Karpas-422 (cell line): ENCODE data around the gene GATC. TPM values are rescaled to one million over a fixed set of nuclear protein-coding genes. Genes with fewer than 3 reads are reported as not detected.

Source experiments
- DNase-seq: peaks from one replicate; pipeline ENCODE4 v3.0.0-alpha.2; 2015
- H2AFZ ChIP-seq: fragments of 200-600 bp; sonication (generic); 2 replicates; pipeline ENCODE4 v1.6.1; 2014; ENCODE audit warnings: antibody characterized with exemption, low read length, mixed read lengths
- H3K27ac ChIP-seq: fragments of 200-600 bp; sonication (generic); 2 replicates; pipeline ENCODE4 v1.5.1; 2014; ENCODE audit warnings: mild to moderate bottlenecking, low read length, moderate library complexity
- H3K27me3 ChIP-seq: fragments of 200-600 bp; sonication (generic); 2 replicates; pipeline ENCODE4 v1.6.1; 2014; ENCODE audit warnings: low read length, mixed read lengths
- H3K36me3 ChIP-seq: fragments of 200-600 bp; sonication (generic); 2 replicates; pipeline ENCODE4 v1.6.1; 2014; ENCODE audit warnings: low read length, mixed read lengths; ENCODE audit not compliant: insufficient read depth
- H3K4me1 ChIP-seq: fragments of 200-600 bp; sonication (generic); 2 replicates; pipeline ENCODE4 v1.6.1; 2014; ENCODE audit warnings: mild to moderate bottlenecking, low read length, mixed read lengths
- H3K4me2 ChIP-seq: fragments of 200-600 bp; sonication (generic); 2 replicates; pipeline ENCODE4 v1.6.1; 2014; ENCODE audit warnings: low read length, low read depth, mild to moderate bottlenecking; ENCODE audit not compliant: poor library complexity, severe bottlenecking
- H3K4me3 ChIP-seq: fragments of 200-600 bp; sonication (generic); 2 replicates; pipeline ENCODE4 v1.5.1; 2014; ENCODE audit warnings: mild to moderate bottlenecking, antibody characterized with exemption, low read length, mixed read lengths
- H3K79me2 ChIP-seq: fragments of 200-600 bp; sonication (generic); 2 replicates; pipeline ENCODE4 v1.6.1; 2014; ENCODE audit warnings: mild to moderate bottlenecking, low read length, mixed read lengths
- H3K9ac ChIP-seq: fragments of 200-600 bp; sonication (generic); 2 replicates; pipeline ENCODE4 v1.6.0; 2014; ENCODE audit warnings: low read length
- H3K9me2 ChIP-seq: fragments of 200-600 bp; sonication (generic), shearing (Covaris generic); replicated peaks from 2 replicates; pipeline ENCODE4 v1.6.0; 2014; ENCODE audit warnings: mild to moderate bottlenecking, low read length, moderate library complexity; ENCODE audit not compliant: insufficient read depth
- H3K9me3 ChIP-seq: fragments of 300-700, 200-600 bp; sonication (generic); 2 replicates; pipeline ENCODE4 v1.6.1; 2014; ENCODE audit warnings: low read length, mixed read lengths
- H4K20me1 ChIP-seq: fragments of 200-600 bp; sonication (generic); 2 replicates; pipeline ENCODE4 v1.6.1; 2014; ENCODE audit warnings: mild to moderate bottlenecking, antibody characterized with exemption, low read length, low read depth; ENCODE audit not compliant: insufficient read depth
- total RNA-seq: library from RNA; depleted of rRNA; stranded (reverse); fragments of >200 nt; shearing (Covaris generic); gene quantifications from 2 replicates; pipeline ENCODE4 v1.2.3, GENCODE V29; 2014; ENCODE audit warnings: low replicate concordance

GATC gene
- total RNA-seq, 1 experiment from 2014 or later = 21.9 TPM

DNA sequence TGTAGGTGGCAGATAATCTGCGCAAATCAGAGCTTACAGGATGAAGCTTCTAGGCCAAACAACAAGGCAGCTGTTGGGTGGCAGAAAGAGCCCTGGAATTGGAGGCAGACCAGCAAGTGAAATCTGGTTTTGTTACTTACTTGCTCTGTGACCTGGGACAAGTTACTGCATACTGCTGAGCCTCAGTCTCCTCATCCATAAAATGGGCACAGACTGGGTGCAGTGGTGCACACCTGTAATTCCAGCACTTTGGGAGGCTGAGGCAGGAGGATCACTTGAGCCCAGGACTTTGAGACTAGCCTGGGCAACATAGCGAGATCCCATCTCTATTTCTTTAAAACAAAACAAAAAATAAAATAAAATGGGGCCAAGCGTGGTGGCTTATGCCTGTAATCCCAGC is 39.7 kb upstream of the GATC start:
- Histone ChIP-seq H4K20me1 (no peaks in the 10 kb centered on the region), H3K4me2 (no peak overlapping the region), H3K9ac (no peak overlapping the region), H3K4me3 (no peak overlapping the region), H3K27me3 (no peaks in the 10 kb centered on the region), H3K79me2 (no peaks in the 10 kb centered on the region), H3K9me3 (no peaks in the 10 kb centered on the region), H3K27ac (no peak overlapping the region), H2AFZ (no peak overlapping the region), H3K9me2 (no peaks in the 10 kb centered on the region), H3K4me1 (no peaks in the 10 kb centered on the region), H3K36me3 (no peaks in the 10 kb centered on the region)
- no peak for DNase-seq

DNA sequence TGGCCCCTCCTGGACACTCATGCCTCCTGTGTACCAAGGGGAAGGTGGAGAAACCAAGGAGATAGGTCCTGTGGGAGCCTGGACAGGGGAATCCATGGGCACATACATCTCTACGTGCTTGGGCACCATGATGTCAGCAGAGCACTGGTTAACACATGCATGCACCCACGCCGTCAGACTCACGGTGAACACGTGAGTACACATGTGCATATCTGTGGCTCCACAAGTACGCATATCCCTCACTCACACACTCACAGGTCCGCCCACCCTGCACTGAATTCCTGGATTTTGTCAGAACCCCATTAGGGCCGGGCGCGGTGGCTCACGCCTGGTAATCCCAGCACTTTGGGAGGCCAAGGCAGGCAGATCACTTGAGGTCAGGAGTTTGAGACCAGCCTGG is 37.5 kb upstream of the GATC start:
- Histone ChIP-seq H3K9ac (no peak overlapping the region), H3K9me2 (no peaks in the 10 kb centered on the region), H3K4me3 (no peak overlapping the region), H3K27me3 (no peaks in the 10 kb centered on the region), H3K79me2 (no peaks in the 10 kb centered on the region), H2AFZ (no peak overlapping the region), H3K4me1 (peaks cover 5% of the 10 kb centered on the region), H3K27ac (no peak overlapping the region), H3K36me3 (no peaks in the 10 kb centered on the region), H3K4me2 (no peak overlapping the region), H4K20me1 (no peaks in the 10 kb centered on the region), H3K9me3 (no peaks in the 10 kb centered on the region)
- no peak for DNase-seq

DNA sequence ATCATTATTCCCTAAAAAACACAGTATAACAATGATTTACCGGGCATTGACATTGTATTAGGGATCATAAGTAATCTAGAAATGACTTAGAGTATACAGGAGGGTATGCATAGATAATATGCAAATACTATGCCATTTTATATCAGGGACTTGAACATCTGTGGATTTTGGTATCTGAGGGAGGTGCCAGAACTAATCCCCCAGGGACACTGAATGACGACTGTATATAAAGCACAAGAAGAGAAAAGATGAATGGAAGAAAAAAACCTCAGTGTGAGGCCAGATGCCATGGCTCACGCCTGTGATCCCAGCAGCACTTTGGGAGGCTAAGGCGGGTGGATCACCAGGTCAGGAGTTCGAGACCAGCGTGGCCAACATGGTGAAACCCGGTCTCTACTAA is 33.8 kb upstream of the GATC start:
- Histone ChIP-seq H3K27ac (no peak overlapping the region), H3K9ac (no peak overlapping the region), H2AFZ (no peak overlapping the region), H3K9me2 (no peaks in the 10 kb centered on the region), H3K27me3 (no peaks in the 10 kb centered on the region), H3K79me2 (no peaks in the 10 kb centered on the region), H3K4me1 (peaks cover 5% of the 10 kb centered on the region), H4K20me1 (no peaks in the 10 kb centered on the region), H3K4me3 (no peak overlapping the region), H3K9me3 (no peaks in the 10 kb centered on the region), H3K36me3 (no peaks in the 10 kb centered on the region), H3K4me2 (no peak overlapping the region)
- DNase-seq = peak; percentile 60

DNA sequence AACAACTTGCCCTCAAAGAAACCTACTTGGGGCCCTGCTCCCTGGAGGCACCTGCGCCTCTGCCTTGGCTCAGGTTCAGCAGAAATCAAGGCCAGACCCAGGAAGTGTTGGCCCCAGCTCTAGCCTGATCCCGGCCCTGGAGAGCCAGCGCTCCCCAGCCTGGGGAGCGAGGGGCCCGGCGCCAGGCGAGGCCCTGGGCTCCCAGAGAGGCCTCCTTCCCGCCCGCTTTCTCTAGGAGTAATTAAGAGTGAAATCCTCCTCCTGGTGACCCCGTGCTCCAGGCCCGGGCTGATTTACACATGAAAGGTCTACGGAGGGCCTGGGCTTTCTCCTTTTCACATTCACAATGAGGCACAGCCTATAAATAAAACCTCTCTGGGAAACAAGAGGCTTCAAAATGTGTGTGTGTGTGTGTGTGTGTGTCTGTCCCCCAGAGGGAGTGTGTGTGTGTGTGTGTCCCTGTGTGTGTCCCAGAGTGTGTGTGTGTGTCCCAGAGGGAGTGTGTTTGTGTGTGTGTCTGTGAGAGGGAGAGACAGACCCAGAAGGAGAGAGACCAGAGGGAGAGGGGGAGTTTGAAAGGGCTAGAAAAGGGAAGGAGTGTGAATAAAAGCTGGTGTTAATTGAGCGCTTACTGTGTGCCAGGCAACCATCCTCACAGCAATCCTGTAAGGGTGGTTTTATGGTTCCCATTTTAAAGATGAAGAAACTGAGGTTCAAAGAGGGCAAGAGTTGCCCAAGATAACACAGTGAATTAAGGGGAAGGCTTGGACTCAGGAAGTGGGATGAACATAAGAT is 32.1 kb upstream of the GATC start:
- Histone ChIP-seq H2AFZ (no peak overlapping the region), H3K4me2 (no peak overlapping the region), H3K9me2 (no peaks in the 10 kb centered on the region)

DNA sequence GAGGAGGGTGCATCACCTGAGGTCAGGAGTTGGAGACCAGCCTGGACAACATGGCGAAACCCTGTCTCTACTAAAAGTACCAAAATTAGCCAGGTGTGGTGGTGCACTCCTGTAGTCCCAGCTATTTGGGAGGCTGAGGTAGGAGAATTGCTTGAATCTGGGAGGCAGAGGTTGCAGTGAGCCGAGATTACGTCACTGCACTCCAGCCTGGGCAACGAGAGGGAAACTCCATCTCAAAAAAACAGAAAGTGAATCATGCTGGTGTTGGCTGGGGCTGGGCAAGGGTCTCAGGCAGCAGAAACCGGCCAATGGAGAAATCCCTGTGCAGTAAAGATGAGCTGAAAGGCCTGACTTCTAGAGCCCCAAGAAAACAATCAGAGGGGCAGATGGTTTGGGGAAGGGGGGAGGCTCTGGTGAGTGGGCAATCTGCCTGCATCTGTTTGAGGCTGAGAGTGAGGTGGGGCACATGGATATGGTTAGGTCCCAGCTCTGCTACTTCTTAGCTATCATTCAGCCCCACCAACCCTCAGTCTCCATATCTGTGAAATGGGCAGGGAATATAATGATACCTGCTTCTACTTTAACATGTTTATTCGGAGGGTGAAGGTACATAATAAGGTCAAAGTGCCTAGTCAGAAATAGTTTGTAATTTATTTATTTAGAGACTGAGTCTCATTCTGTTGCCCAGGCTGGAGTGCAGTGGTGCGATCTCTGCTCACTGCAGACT is 29.6 kb upstream of the GATC start:
- no peaks in the 10 kb centered on the region for H4K20me1 ChIP-seq
- H3K27ac ChIP-seq = no peak overlapping the region

More for the DNA sequence above, 32.1 kb upstream of the GATC start:
- Histone ChIP-seq H3K79me2 (no peaks in the 10 kb centered on the region), H3K9ac (no peak overlapping the region), H3K36me3 (no peaks in the 10 kb centered on the region), H3K27ac (no peak overlapping the region), H4K20me1 (no peaks in the 10 kb centered on the region), H3K9me3 (no peaks in the 10 kb centered on the region), H3K27me3 (no peaks in the 10 kb centered on the region), H3K4me1 (peaks cover 5% of the 10 kb centered on the region), H3K4me3 (no peak overlapping the region)
- DNase-seq = no peak

DNA sequence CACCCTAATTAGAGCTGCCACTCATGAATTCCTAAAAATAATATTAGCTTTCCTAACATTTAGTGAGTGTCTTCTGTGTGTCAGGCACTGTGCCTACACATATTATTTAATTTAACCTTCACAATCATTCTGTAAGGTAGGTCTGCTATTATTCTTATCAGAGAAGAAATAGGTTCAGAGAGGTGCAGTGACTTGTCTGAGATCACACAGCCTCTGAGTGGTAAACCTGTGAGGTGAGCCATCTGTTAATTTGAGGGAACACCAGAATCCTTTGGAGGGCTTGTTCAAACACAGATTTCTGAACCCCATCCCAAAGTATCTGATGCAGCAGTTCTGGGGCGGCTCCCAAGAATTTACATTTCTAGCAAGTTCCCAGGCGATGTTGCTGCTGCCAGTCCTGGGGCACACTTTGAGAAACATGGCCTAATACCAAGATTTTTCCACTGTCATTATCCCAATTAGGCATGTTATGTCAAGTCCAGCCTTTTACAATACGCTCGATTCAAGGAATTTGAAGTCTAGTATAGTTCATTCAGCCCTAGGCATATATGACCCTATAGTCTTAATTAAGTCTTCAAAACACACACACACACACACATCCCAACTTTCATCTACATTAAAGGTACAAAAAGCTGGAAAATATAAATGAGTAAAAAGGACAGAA is 28.2 kb upstream of the GATC start:
- no peaks in the 10 kb centered on the region for H3K27me3 ChIP-seq
- DNase-seq = no peak
- no peak overlapping the region for H3K4me2 ChIP-seq
- H3K9me3 ChIP-seq = no peaks in the 10 kb centered on the region
- H3K27ac ChIP-seq = no peak overlapping the region
- no peak overlapping the region for H2AFZ ChIP-seq
- H4K20me1 ChIP-seq = no peaks in the 10 kb centered on the region
- no peaks in the 10 kb centered on the region for H3K9me2 ChIP-seq
- H3K4me3 ChIP-seq = no peak overlapping the region
- no peaks in the 10 kb centered on the region for H3K4me1 ChIP-seq
- no peaks in the 10 kb centered on the region for H3K79me2 ChIP-seq
- H3K9ac ChIP-seq = no peak overlapping the region
- no peaks in the 10 kb centered on the region for H3K36me3 ChIP-seq

More for the DNA sequence above, 29.6 kb upstream of the GATC start:
- H3K4me2 ChIP-seq = no peak overlapping the region
- no peaks in the 10 kb centered on the region for H3K36me3 ChIP-seq
- peaks cover 5% of the 10 kb centered on the region for H3K4me1 ChIP-seq
- H3K9me3 ChIP-seq = no peaks in the 10 kb centered on the region
- no peak overlapping the region for H2AFZ ChIP-seq
- no peak for DNase-seq
- H3K27me3 ChIP-seq = no peaks in the 10 kb centered on the region
- no peaks in the 10 kb centered on the region for H3K9me2 ChIP-seq
- H3K9ac ChIP-seq = no peak overlapping the region
- H3K79me2 ChIP-seq = no peaks in the 10 kb centered on the region
- no peak overlapping the region for H3K4me3 ChIP-seq

DNA sequence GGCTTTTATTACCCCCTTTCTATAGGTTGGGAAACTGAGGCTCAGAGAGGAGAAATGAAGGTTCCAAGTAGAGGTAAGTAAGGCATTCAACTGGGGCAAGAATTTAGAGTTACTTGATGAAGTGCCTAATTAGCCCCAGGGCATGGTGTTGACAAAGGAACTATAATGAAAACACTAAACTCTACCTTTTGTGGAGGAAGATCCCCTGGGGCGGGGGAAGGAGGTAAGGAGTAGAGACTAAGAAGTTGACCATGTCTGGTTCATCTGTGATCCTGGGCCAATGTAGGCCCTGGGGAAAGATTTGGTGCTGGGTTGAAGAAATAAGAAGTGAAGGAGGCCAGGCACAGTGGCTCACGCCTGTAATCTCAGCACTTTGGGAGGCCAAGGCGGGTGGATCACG is 24.5 kb upstream of the GATC start:
- Histone ChIP-seq H3K27ac (no peak overlapping the region), H3K36me3 (no peaks in the 10 kb centered on the region), H3K79me2 (no peaks in the 10 kb centered on the region), H3K9ac (no peak overlapping the region), H3K4me2 (no peak overlapping the region), H4K20me1 (no peaks in the 10 kb centered on the region), H3K4me3 (no peak overlapping the region), H3K4me1 (no peaks in the 10 kb centered on the region), H2AFZ (no peak overlapping the region), H3K9me3 (no peaks in the 10 kb centered on the region), H3K9me2 (no peaks in the 10 kb centered on the region), H3K27me3 (no peaks in the 10 kb centered on the region)
- no peak for DNase-seq

DNA sequence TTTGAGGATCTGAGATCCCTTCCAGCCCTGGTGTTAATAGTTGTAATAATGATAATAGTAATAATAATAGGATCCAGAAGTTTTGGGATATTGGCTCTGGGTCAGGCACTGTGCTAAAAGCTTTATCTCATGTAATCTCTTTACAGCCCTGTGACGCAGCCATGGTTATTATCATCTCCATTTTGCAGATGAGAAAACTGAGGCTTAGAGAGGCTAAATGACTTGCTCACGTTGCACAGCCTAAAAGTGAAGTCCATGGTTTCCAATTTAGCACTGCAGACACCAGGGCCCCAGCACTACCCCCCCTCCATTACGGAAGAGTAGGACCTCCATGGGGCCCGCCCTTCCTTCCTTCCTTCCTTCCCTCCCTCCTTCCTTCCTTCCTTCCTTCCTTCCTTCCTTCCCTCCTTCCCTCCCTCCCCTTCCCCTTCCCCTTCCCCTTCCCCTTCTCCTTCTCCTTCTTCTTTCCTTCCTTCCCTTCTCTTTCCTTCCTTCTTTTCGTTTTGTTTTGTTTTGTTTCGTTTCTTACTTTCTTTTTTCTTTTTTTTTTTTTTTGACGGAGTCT is 23.3 kb upstream of the GATC start:
- H3K4me2 ChIP-seq = no peak overlapping the region
- no peaks in the 10 kb centered on the region for H3K9me2 ChIP-seq
- H3K27ac ChIP-seq = no peak overlapping the region
- H3K79me2 ChIP-seq = no peaks in the 10 kb centered on the region
- no peak overlapping the region for H2AFZ ChIP-seq
- no peak overlapping the region for H3K9ac ChIP-seq
- H3K4me3 ChIP-seq = no peak overlapping the region
- H3K27me3 ChIP-seq = no peaks in the 10 kb centered on the region
- no peaks in the 10 kb centered on the region for H3K4me1 ChIP-seq
- no peak for DNase-seq
- no peaks in the 10 kb centered on the region for H4K20me1 ChIP-seq
- no peaks in the 10 kb centered on the region for H3K36me3 ChIP-seq
- no peaks in the 10 kb centered on the region for H3K9me3 ChIP-seq
